Bronchial epithelial cell (primary cell): ENCODE data around the gene STX18. TPM values are rescaled to one million over a fixed set of nuclear protein-coding genes. Genes with fewer than 3 reads are reported as not detected.

Source experiments
- DNase-seq: peaks from one replicate; pipeline ENCODE4 v3.0.0-alpha.2; 2010; ENCODE audit warnings: low read depth
- FAIRE-seq: peaks from 2 replicates; lab custom pipeline; 2011; peaks lifted over from hg19 to GRCh38; lab: Jason Lieb, UNC
- H3K27me3 ChIP-seq: 2 replicates; pipeline ENCODE4 v1.5.1; 2011; ENCODE audit warnings: low read length; ENCODE audit not compliant: control insufficient read depth, insufficient read depth
- H3K36me3 ChIP-seq: 2 replicates; pipeline ENCODE4 v1.5.1; 2011; ENCODE audit warnings: low read length; ENCODE audit not compliant: control insufficient read depth, insufficient read depth
- H3K4me3 ChIP-seq: 2 replicates; pipeline ENCODE4 v1.5.1; 2011; ENCODE audit warnings: mild to moderate bottlenecking, low read depth, low read length, control low read depth
- CTCF ChIP-seq: IDR thresholded peaks from 2 replicates; pipeline ENCODE4 v1.5.1; 2011; ENCODE audit warnings: mild to moderate bottlenecking, moderate library complexity, low read length, control low read depth, inconsistent platforms; ENCODE audit not compliant: insufficient read depth, severe bottlenecking
- total RNA-seq: library from RNA; depleted of rRNA; stranded (reverse); fragments of >200 nt; gene quantifications from 2 replicates; pipeline ENCODE4 v1.2.1, GENCODE V29; 2014

STX18 gene
- total RNA-seq, 1 donor from 2014 or later = 21.6 TPM

GRCh38 chr4:4460759-4461158 is 81.1 kb downstream of the STX18 start:
- FAIRE-seq (no peak), DNase-seq (no peak)
- H3K4me3 ChIP-seq = no peak overlapping the region
- TF ChIP-seq CTCF = no peak
- peaks cover 1% of the 10 kb centered on the region for H3K36me3 ChIP-seq
- H3K27me3 ChIP-seq = no peaks in the 10 kb centered on the region

GRCh38 chr4:4459181-4459580 is 82.7 kb downstream of the STX18 start:
- Histone ChIP-seq H3K4me3 (no peak overlapping the region), H3K36me3 (peaks cover 1% of the 10 kb centered on the region), H3K27me3 (no peaks in the 10 kb centered on the region)
- DNase-seq (no peak), FAIRE-seq (no peak)
- no peak for TF ChIP-seq CTCF

GRCh38 chr4:4457803-4458553 is 83.9 kb downstream of the STX18 start:
- TF ChIP-seq CTCF = no peak
- FAIRE-seq = no peak

GRCh38 chr4:4456816-4457578 is 84.9 kb downstream of the STX18 start:
- no peak for TF ChIP-seq CTCF
- peaks cover 1% of the 10 kb centered on the region for H3K36me3 ChIP-seq
- DNase-seq (no peak), FAIRE-seq (no peak)
- H3K27me3 ChIP-seq = no peaks in the 10 kb centered on the region
- no peak overlapping the region for H3K4me3 ChIP-seq

More at GRCh38 chr4:4457803-4458553, 83.9 kb downstream of the STX18 start:
- Histone ChIP-seq H3K4me3 (no peak overlapping the region), H3K36me3 (peaks cover 1% of the 10 kb centered on the region), H3K27me3 (no peaks in the 10 kb centered on the region)
- DNase-seq = peak; percentile 25

GRCh38 chr4:4456351-4456750 is 85.5 kb downstream of the STX18 start:
- DNase-seq = peak; percentile 48
- FAIRE-seq = no peak
- H3K36me3 ChIP-seq = peaks cover 1% of the 10 kb centered on the region
- TF ChIP-seq CTCF = no peak
- no peak overlapping the region for H3K4me3 ChIP-seq
- H3K27me3 ChIP-seq = no peaks in the 10 kb centered on the region
